PC-9 (cell line): ENCODE measurements around the gene TPP1.

ENCODE experiments used
- CTCF ChIP-seq: fragments of 200-600 bp; sonication (generic); conservative IDR thresholded peaks from 2 replicates; pipeline ENCODE4 v1.6.1; 2017; ENCODE audit warnings: mixed run types, antibody characterized with exemption, mild to moderate bottlenecking, moderate library complexity
- EZH2 ChIP-seq: fragments of 200-600 bp; sonication (generic); IDR thresholded peaks from 2 replicates; pipeline ENCODE4 v1.8.0; 2017; ENCODE audit warnings: antibody characterized with exemption, low read depth

DNA sequence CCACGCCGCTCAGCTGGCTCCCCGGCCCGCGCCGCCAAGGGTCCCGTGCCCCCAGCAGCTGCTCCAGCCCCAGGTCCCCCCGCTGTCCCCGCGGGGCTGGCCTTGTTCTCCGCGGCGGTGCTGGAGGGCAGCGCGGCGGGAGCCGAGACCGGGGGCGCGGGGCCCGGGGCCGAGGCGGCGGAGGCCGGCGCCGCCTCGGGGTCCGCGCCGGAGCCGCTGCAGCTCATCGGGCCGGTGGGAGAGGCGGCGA lies 7.3 kb downstream of the TPP1 start:
- TF ChIP-seq CTCF (no peak), EZH2 (no peak)
